GM15510 (cell line): ENCODE data around the gene ADARB2.

ENCODE experiments used
- POLR2A ChIP-seq: IDR thresholded peaks from 3 replicates; pipeline ENCODE4 v1.6.1; 2011; ENCODE audit warnings: borderline replicate concordance; ENCODE audit not compliant: insufficient read length; ENCODE audit errors: extremely low read depth

The ADARB2 gene

GRCh38 chr10:1211844-1212570 lies 525.3 kb downstream of the ADARB2 start:
- no peak for TF ChIP-seq POLR2A

- no peak for TF ChIP-seq POLR2A
These were observed 526.7 kb downstream of the ADARB2 start for GRCh38 chr10:1210667-1211066.

GRCh38 chr10:1209355-1209979 lies 527.9 kb downstream of the ADARB2 start:
- TF ChIP-seq POLR2A: no peak

- no peak for TF ChIP-seq POLR2A
These were observed 528.7 kb downstream of the ADARB2 start for GRCh38 chr10:1208366-1209311.

DNA sequence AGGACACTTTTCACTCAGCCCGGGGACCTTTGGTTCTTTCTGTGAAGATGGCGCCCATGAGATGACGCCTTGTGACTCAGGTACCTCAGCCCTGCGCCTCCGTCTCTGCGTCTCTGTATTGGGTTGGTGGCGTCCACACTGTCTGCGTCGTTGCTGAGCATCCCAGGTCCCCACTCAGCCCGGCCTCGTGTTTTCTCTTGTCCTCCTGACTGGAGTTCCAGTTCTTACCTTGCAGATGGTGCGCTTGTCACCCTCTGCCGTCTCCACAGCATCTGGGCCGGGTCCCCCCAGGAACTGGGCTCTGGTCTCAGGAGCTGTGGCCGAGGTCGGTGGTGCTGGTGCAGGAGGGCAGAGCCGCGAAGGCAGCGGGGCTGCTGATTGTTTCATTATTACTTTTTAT lies 530.7 kb downstream of the ADARB2 start:
- TF ChIP-seq POLR2A: no peak

GRCh38 chr10:1206101-1206500 lies 531.2 kb downstream of the ADARB2 start:
- no peak for TF ChIP-seq POLR2A

DNA sequence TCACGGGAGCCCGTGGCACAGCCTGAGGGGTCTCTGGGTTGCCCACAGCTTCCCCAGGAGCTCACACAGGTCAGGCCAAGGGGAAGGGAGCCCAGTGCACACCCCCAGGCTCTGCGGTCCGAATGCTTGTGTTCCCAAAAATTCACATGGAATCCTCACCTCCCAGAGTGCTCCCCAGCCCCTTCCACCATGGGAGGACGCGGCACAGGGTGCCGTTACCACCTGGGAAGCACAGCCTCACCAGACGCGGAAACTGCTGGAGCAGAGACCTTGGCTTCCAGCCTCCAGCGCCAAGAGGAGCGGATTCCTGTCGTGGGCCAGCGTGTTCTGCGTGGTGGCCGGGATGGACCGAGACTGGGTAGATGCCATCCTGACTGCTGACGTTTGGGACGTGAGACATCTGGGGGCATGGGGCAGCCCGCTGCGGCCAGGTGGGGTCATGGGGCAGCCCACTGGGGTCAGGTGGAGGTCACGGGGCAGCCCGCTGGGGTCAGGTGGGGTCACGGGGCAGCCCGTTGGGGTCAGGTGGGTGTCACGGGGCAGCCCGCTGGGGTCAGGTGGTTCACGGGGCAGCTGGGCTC lies 531.8 kb downstream of the ADARB2 start:
- no peak for TF ChIP-seq POLR2A

- TF ChIP-seq POLR2A: no peak
These were observed 532.6 kb downstream of the ADARB2 start for GRCh38 chr10:1204434-1205326.

DNA sequence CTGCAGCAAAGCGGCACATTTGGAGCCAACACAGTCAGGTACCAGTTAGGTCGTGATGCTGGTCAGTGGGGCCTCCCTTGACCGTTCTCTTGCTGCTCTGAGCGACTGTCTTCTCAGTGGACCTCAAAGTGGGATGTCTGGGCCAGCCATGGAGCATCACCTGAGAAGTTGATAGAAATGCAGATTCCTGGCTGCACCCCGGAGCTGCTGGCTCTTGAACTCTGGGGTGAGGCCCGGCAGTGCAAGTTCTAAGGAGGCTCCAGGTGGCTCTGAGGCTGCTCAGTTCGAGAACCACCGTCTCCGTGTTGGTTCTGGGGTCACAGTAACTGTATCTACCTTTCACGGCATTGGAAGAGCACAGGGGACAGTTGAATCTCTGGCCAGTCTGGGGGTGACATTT lies 533.6 kb downstream of the ADARB2 start:
- no peak for TF ChIP-seq POLR2A

DNA sequence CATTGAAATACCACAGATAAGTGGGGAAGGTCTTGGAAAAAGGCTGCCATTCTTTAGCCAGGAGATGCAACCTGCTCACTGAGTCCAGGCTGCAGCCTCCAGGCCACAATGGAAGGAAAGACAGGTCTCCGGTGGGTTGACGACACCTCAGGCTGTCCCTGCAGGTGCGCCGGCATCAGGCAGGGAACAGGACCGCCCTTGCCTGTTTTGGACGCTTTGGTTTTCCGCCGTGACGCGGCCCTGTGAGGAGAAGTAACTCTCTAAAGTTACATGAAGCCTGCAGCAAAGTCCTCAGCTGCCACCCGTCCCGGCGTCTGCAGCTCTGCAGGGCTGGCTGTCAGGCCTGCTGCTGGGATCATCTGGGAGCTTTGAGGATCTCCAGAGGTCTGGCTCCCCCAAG lies 534.1 kb downstream of the ADARB2 start:
- TF ChIP-seq POLR2A: no peak

- TF ChIP-seq POLR2A: no peak
These were observed 535.0 kb downstream of the ADARB2 start for GRCh38 chr10:1202343-1202742.

DNA sequence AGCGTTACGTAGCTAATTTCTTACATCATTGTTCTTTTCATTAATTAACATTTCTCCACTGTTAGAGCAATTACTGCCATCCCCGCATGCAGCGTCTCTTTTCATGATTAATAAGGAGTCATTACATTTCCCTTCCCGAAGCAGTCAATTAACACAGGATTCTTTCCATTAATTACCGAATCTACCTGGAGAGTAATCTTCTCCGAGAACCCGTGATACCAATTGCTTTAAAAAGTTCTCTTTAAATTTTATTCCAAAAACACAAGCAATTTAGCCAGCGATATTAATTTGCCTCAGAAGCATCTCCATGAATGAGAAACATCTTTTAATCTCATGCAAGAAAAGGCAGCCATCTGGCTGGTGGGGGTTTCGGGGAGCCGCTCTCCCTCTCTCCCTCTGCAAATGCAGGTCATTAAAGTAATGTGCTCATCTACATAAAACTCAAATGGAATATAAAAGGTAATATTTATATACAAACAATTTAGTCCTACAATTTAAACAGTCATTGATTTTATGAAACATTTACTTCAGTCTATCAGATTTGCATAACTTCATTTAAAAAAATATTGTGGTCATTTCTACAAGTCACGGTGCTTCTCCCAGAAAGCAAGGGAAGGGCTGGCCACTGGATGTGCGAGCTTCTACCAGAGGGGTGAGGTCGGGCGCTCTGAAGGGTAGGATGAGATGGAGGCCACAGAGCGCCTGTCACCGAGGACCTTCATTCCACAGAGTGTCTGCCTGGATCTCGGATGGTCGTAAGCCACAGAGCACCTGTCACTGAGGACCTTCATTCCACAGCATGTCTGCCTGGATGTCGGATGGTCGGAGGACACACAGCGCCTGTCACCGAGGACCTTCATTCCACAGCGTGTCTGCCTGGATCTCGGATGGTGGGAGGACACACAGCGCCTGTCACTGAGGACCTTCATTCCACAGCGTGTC lies 536.2 kb downstream of the ADARB2 start:
- no peak for TF ChIP-seq POLR2A

GRCh38 chr10:1199897-1200721 lies 537.2 kb downstream of the ADARB2 start:
- no peak for TF ChIP-seq POLR2A

- no peak for TF ChIP-seq POLR2A
These were observed 538.0 kb downstream of the ADARB2 start for GRCh38 chr10:1199345-1199673.
